ENCODE data around the gene ZNRF1.

The ZNRF1 gene

GRCh38 chr16:75148311-75149195, 149.7 kb downstream of the ZNRF1 start, which contains the start of gene ZFP1:
Gene ZFP1 (plus strand): TSS chr16:75148524. CDS start chr16:75152952, 4,428 bp downstream.
- peak; percentile 91 to 92 for DNase-seq (ENCODE audit: low read depth in 2 of 2)

- DNase-seq (ENCODE audit: low read depth in 2 of 2), result no peak
Measured at GRCh38 chr16:75151798-75152197, 153.0 kb downstream of the ZNRF1 start.

- DNase-seq (ENCODE audit: low read depth in 2 of 2), result no peak
Measured at GRCh38 chr16:75152635-75153034, 153.8 kb downstream of the ZNRF1 start.

GRCh38 chr16:75160386-75160785, 161.6 kb downstream of the ZNRF1 start:
- DNase-seq (ENCODE audit: low read depth in 2 of 2), result no peak

Data from stimulated activated CD8-positive, alpha-beta memory T cell treated with anti-CD3 and anti-CD28 coated beads, Interleukin-7, amount 100 ng/mL, for 1 hour (primary cell).